ENCODE data around the gene NFATC2IP.

- TF ChIP-seq CTCF (IDR thresholded peaks at IDR 0.05; ENCODE audit: low read depth, low read length, missing input control), result no peak
- TF ChIP-seq GABPA (IDR thresholded peaks at IDR 0.05 in 1 of 2, conservative IDR thresholded peaks at IDR 0.05 in 1 of 2), result no peak
- no peak for TF ChIP-seq ZBTB33 (IDR thresholded peaks at IDR 0.05)
- no peak for TF ChIP-seq MAX (IDR thresholded peaks at IDR 0.05)
- no peak for TF ChIP-seq RXRA (IDR thresholded peaks at IDR 0.05)
- TF ChIP-seq JUND (IDR thresholded peaks at IDR 0.05), result no peak
- TF ChIP-seq FOXA1 (IDR thresholded peaks at IDR 0.05), result no peak
- TF ChIP-seq RAD21 (IDR thresholded peaks at IDR 0.05), result no peak
- TF ChIP-seq YY1 (IDR thresholded peaks at IDR 0.05), result no peak
- no peak for TF ChIP-seq TAF1 (conservative IDR thresholded peaks at IDR 0.05)
- no peak for TF ChIP-seq REST (IDR thresholded peaks at IDR 0.05)
- no peak for TF ChIP-seq ATF3 (IDR thresholded peaks at IDR 0.05)
- no peak for TF ChIP-seq SP1 (IDR thresholded peaks at IDR 0.05)
Measured at GRCh38 chr16:28904363-28904762, 46.4 kb upstream of the NFATC2IP start.

Data from liver (tissue), 3 donors.